Measurements from ENCODE around the gene PRDM16. TPM values are rescaled to one million over a fixed set of nuclear protein-coding genes. Genes with fewer than 3 reads are reported as not detected.

Gene PRDM16
- total RNA-seq, 1 experiment from 2014 or later, result 0.04 TPM

- H3K27me3 ChIP-seq (ENCODE audit: low read length), result no peaks in the 10 kb centered on the region
- no peak overlapping the region for H3K27ac ChIP-seq (ENCODE audit: low read length)
- TF ChIP-seq EZH2phosphoT487 (IDR thresholded peaks at IDR 0.05; ENCODE audit: borderline replicate concordance, low read length) (no peak), CTCF (conservative IDR thresholded peaks at IDR 0.05; ENCODE audit: low read depth, low read length) (no peak), EZH2 (IDR thresholded peaks at IDR 0.05; ENCODE audit: low read length, unreplicated experiment) (no peak)
- H4K20me1 ChIP-seq (ENCODE audit: low read length), result no peaks in the 10 kb centered on the region
- no peaks in the 10 kb centered on the region for H3F3A ChIP-seq (ENCODE audit: low read length, unreplicated experiment)
- no peak overlapping the region for H3K9ac ChIP-seq (ENCODE audit: low read length)
- intact Hi-C loops (cut with micrococcal nuclease), result no loop called here
- ATAC-seq, result no peak
- no peak for DNase-seq
- BruUV-seq (replicated peaks), result no TSS peak
- no peaks in the 10 kb centered on the region for H3K36me3 ChIP-seq (ENCODE audit: low read depth, low read length)
- CTCF ChIA-PET, result interaction anchor here (1.2 kb wide), 1 partner anchor 10 kb away, joined by 4 read pairs; no protein-coding TSS in a partner anchor
- peaks cover 7% of the 10 kb centered on the region; the same call in 1 of the 2 replicates for H3K79me2 ChIP-seq (ENCODE audit: low read length)
- no peaks in the 10 kb centered on the region for H3K9me2 ChIP-seq (replicated peaks; ENCODE audit: low read length)
- H3K9me3 ChIP-seq (ENCODE audit: low read length), result no peaks in the 10 kb centered on the region
- POLR2A ChIA-PET (ENCODE audit: unreplicated experiment), result no interaction called here
- H3K4me3 ChIP-seq (ENCODE audit: low read length), result no peak overlapping the region
- no peak overlapping the region for H3K4me2 ChIP-seq (ENCODE audit: low read length)
- no peak overlapping the region for H2AFZ ChIP-seq (ENCODE audit: low read length)
- peaks cover 20% of the 10 kb centered on the region for H3K4me1 ChIP-seq (ENCODE audit: insufficient read depth, low read length)
Observed at GRCh38 chr1:3462356-3463012, 393.5 kb downstream of the PRDM16 start.

- Histone ChIP-seq H3K4me2 (ENCODE audit: low read length) (no peak overlapping the region), H3K27me3 (ENCODE audit: low read length) (no peaks in the 10 kb centered on the region), H4K20me1 (ENCODE audit: low read length) (no peaks in the 10 kb centered on the region), H3K4me3 (ENCODE audit: low read length) (no peak overlapping the region), H3K36me3 (ENCODE audit: low read depth, low read length) (no peaks in the 10 kb centered on the region), H3F3A (ENCODE audit: low read length, unreplicated experiment) (no peaks in the 10 kb centered on the region), H2AFZ (ENCODE audit: low read length) (no peak overlapping the region), H3K9me2 (replicated peaks; ENCODE audit: low read length) (no peaks in the 10 kb centered on the region), H3K27ac (ENCODE audit: low read length) (no peak overlapping the region), H3K4me1 (ENCODE audit: insufficient read depth, low read length) (peaks cover 20% of the 10 kb centered on the region), H3K79me2 (ENCODE audit: low read length) (peaks cover 7% of the 10 kb centered on the region; the same call in 1 of the 2 replicates), H3K9ac (ENCODE audit: low read length) (no peak overlapping the region), H3K9me3 (ENCODE audit: low read length) (no peaks in the 10 kb centered on the region)
- intact Hi-C loops (cut with micrococcal nuclease), result no loop called here
- ChIA-PET POLR2A (ENCODE audit: unreplicated experiment) (no interaction called here), CTCF (interaction anchor here (1.2 kb wide), 1 partner anchor 10 kb away, joined by 4 read pairs; no protein-coding TSS in a partner anchor)
- DNase-seq (no peak), ATAC-seq (no peak)
- no TSS peak for BruUV-seq (replicated peaks)
- TF ChIP-seq CTCF (conservative IDR thresholded peaks at IDR 0.05; ENCODE audit: low read depth, low read length), result no peak
- TF ChIP-seq EZH2phosphoT487 (IDR thresholded peaks at IDR 0.05; ENCODE audit: borderline replicate concordance, low read length), result no peak
- no peak for TF ChIP-seq EZH2 (IDR thresholded peaks at IDR 0.05; ENCODE audit: low read length, unreplicated experiment)
Observed at GRCh38 chr1:3463013-3463385, 394.0 kb downstream of the PRDM16 start.

GRCh38 chr1:3463408-3463863 lies 394.4 kb downstream of the PRDM16 start:
- Histone ChIP-seq H3K9me2 (replicated peaks; ENCODE audit: low read length) (no peaks in the 10 kb centered on the region), H3K4me2 (ENCODE audit: low read length) (no peak overlapping the region), H3K79me2 (ENCODE audit: low read length) (peaks cover 7% of the 10 kb centered on the region; the same call in 1 of the 2 replicates), H3K27ac (ENCODE audit: low read length) (no peak overlapping the region), H3K27me3 (ENCODE audit: low read length) (no peaks in the 10 kb centered on the region), H3K36me3 (ENCODE audit: low read depth, low read length) (no peaks in the 10 kb centered on the region), H3K9ac (ENCODE audit: low read length) (no peak overlapping the region), H3F3A (ENCODE audit: low read length, unreplicated experiment) (no peaks in the 10 kb centered on the region), H3K4me3 (ENCODE audit: low read length) (no peak overlapping the region), H4K20me1 (ENCODE audit: low read length) (no peaks in the 10 kb centered on the region), H3K4me1 (ENCODE audit: insufficient read depth, low read length) (peaks cover 20% of the 10 kb centered on the region), H2AFZ (ENCODE audit: low read length) (no peak overlapping the region), H3K9me3 (ENCODE audit: low read length) (no peaks in the 10 kb centered on the region)
- DNase-seq (no peak), ATAC-seq (no peak)
- CTCF ChIA-PET, result interaction anchor here (1.2 kb wide), 1 partner anchor 11 kb away, joined by 4 read pairs; no protein-coding TSS in a partner anchor
- POLR2A ChIA-PET (ENCODE audit: unreplicated experiment), result no interaction called here
- TF ChIP-seq CTCF (conservative IDR thresholded peaks at IDR 0.05; ENCODE audit: low read depth, low read length) (no peak), EZH2 (IDR thresholded peaks at IDR 0.05; ENCODE audit: low read length, unreplicated experiment) (no peak), EZH2phosphoT487 (IDR thresholded peaks at IDR 0.05; ENCODE audit: borderline replicate concordance, low read length) (no peak)
- BruUV-seq (replicated peaks), result no TSS peak
- intact Hi-C loops (cut with micrococcal nuclease), result no loop called here
